OCI-LY1 (cell line): ENCODE results near the gene MRPL42.

Source experiments
- H2AFZ ChIP-seq: fragments of 200-600 bp; sonication (generic), shearing (Covaris generic); 2 replicates; pipeline ENCODE4 v1.6.0; 2014; ENCODE audit warnings: antibody characterized with exemption, mild to moderate bottlenecking, low read length
- H3F3A ChIP-seq: fragments of 200-600 bp; sonication (generic), shearing (Covaris generic); 2 replicates; pipeline ENCODE4 v1.6.0; 2014; ENCODE audit warnings: mild to moderate bottlenecking, antibody characterized with exemption, low read length, moderate library complexity; ENCODE audit not compliant: insufficient read depth
- H3K27ac ChIP-seq: fragments of 200-600 bp; sonication (generic); 2 replicates; pipeline ENCODE4 v1.5.1; 2014; ENCODE audit warnings: low read length, mixed run types, mild to moderate bottlenecking, low read depth; ENCODE audit not compliant: poor library complexity, severe bottlenecking
- H3K27me3 ChIP-seq: fragments of 200-600 bp; sonication (generic); 2 replicates; pipeline ENCODE4 v1.6.0; 2014; ENCODE audit warnings: antibody characterized with exemption, mild to moderate bottlenecking, low read length, moderate library complexity; ENCODE audit not compliant: insufficient read depth
- H3K36me3 ChIP-seq: fragments of 200-600 bp; sonication (generic); 2 replicates; pipeline ENCODE4 v1.6.1; 2014; ENCODE audit warnings: mild to moderate bottlenecking, antibody characterized with exemption, low read length, moderate library complexity, mixed read lengths; ENCODE audit not compliant: insufficient read depth
- H3K4me1 ChIP-seq: fragments of 200-600 bp; sonication (generic); 2 replicates; pipeline ENCODE4 v1.5.1; 2014; ENCODE audit warnings: mild to moderate bottlenecking, low read length, moderate library complexity; ENCODE audit not compliant: insufficient read depth, severe bottlenecking
- H3K4me2 ChIP-seq: fragments of 200-600 bp; sonication (generic), shearing (Covaris generic); 2 replicates; pipeline ENCODE4 v1.6.1; 2014; ENCODE audit warnings: low read length
- H3K4me3 ChIP-seq: fragments of 200-600 bp; sonication (generic); 2 replicates; pipeline ENCODE4 v1.5.1; 2014; ENCODE audit warnings: low read length, low read depth, mild to moderate bottlenecking, mixed read lengths; ENCODE audit not compliant: poor library complexity, severe bottlenecking
- H3K79me2 ChIP-seq: fragments of 200-600 bp; shearing (Covaris generic); 2 replicates; pipeline ENCODE4 v1.6.1; 2016; ENCODE audit warnings: mixed run types, low read length, mixed read lengths; ENCODE audit not compliant: insufficient read depth
- H3K9ac ChIP-seq: fragments of 200-600 bp; sonication (generic), shearing (Covaris generic); 2 replicates; pipeline ENCODE4 v1.6.1; 2014; ENCODE audit warnings: mild to moderate bottlenecking, low read length, mixed read lengths
- H3K9me2 ChIP-seq: fragments of 200-600 bp; sonication (generic), shearing (Covaris generic); 2 replicates; pipeline ENCODE4 v1.6.1; 2014; ENCODE audit warnings: low read depth, mild to moderate bottlenecking, low read length, mixed read lengths
- H3K9me3 ChIP-seq: fragments of 200-600 bp; shearing (Covaris generic); 2 replicates; pipeline ENCODE4 v1.6.1; 2014; ENCODE audit warnings: low read length, mixed read lengths
- H4K20me1 ChIP-seq: fragments of 200-600 bp; sonication (generic), shearing (Covaris generic); 2 replicates; pipeline ENCODE4 v1.6.0; 2016; ENCODE audit warnings: mild to moderate bottlenecking, low read length; ENCODE audit not compliant: insufficient read depth
- CTCF ChIP-seq: fragments of 200-600 bp; sonication (generic), shearing (Covaris generic); IDR thresholded peaks from 2 replicates; pipeline ENCODE4 v1.5.1; 2017; ENCODE audit warnings: mild to moderate bottlenecking, antibody characterized with exemption, low read length, moderate library complexity, mixed read lengths
- EZH2 ChIP-seq: fragments of 200-600 bp; sonication (generic), shearing (Covaris generic); IDR thresholded peaks from 2 replicates; pipeline ENCODE4 v1.8.0; 2017; ENCODE audit warnings: borderline replicate concordance, mixed run types, mild to moderate bottlenecking, antibody characterized with exemption, low read length, moderate library complexity, mixed read lengths

MRPL42 gene

GRCh38 chr12:93541578-93542225, 74.4 kb downstream of the MRPL42 start:
- no peaks in the 10 kb centered on the region for H3K9me3 ChIP-seq
- H3K9me2 ChIP-seq: no peaks in the 10 kb centered on the region
- H3K79me2 ChIP-seq: no peaks in the 10 kb centered on the region
- H3K4me1 ChIP-seq: no peaks in the 10 kb centered on the region
- TF ChIP-seq EZH2 (no peak), CTCF (no peak)
- H4K20me1 ChIP-seq: no peaks in the 10 kb centered on the region
- no peaks in the 10 kb centered on the region for H3K27me3 ChIP-seq
- H3K4me2 ChIP-seq: no peak overlapping the region
- H2AFZ ChIP-seq: no peak overlapping the region
- no peak overlapping the region for H3K9ac ChIP-seq
- H3K36me3 ChIP-seq: no peaks in the 10 kb centered on the region
- no peak overlapping the region for H3K27ac ChIP-seq
- no peaks in the 10 kb centered on the region for H3F3A ChIP-seq
- H3K4me3 ChIP-seq: no peak overlapping the region

GRCh38 chr12:93547778-93548177, 80.5 kb downstream of the MRPL42 start:
- H3K4me3 ChIP-seq: no peak overlapping the region
- no peak overlapping the region for H3K9ac ChIP-seq
- no peak for TF ChIP-seq EZH2
- TF ChIP-seq CTCF: no peak

GRCh38 chr12:93549174-93549573, 81.9 kb downstream of the MRPL42 start:
- Histone ChIP-seq H3K27ac (no peak overlapping the region), H3K9me3 (no peaks in the 10 kb centered on the region), H3K27me3 (no peaks in the 10 kb centered on the region), H3K4me2 (no peak overlapping the region), H4K20me1 (no peaks in the 10 kb centered on the region), H3K4me1 (no peaks in the 10 kb centered on the region), H3K9me2 (no peaks in the 10 kb centered on the region), H3K4me3 (no peak overlapping the region), H3K79me2 (no peaks in the 10 kb centered on the region), H3K9ac (no peak overlapping the region), H3F3A (no peaks in the 10 kb centered on the region), H2AFZ (no peak overlapping the region), H3K36me3 (no peaks in the 10 kb centered on the region)
- no peak for TF ChIP-seq CTCF
- no peak for TF ChIP-seq EZH2

More at GRCh38 chr12:93547778-93548177, 80.5 kb downstream of the MRPL42 start:
- no peaks in the 10 kb centered on the region for H3K4me1 ChIP-seq
- H3K9me2 ChIP-seq: no peaks in the 10 kb centered on the region
- H3K27ac ChIP-seq: no peak overlapping the region
- no peaks in the 10 kb centered on the region for H3K36me3 ChIP-seq
- no peaks in the 10 kb centered on the region for H3K27me3 ChIP-seq
- no peak overlapping the region for H2AFZ ChIP-seq
- no peak overlapping the region for H3K4me2 ChIP-seq
- no peaks in the 10 kb centered on the region for H4K20me1 ChIP-seq
- no peaks in the 10 kb centered on the region for H3F3A ChIP-seq
- H3K9me3 ChIP-seq: no peaks in the 10 kb centered on the region
- no peaks in the 10 kb centered on the region for H3K79me2 ChIP-seq
